Measurements from ENCODE around the gene SRMS. TPM values are rescaled to one million over a fixed set of nuclear protein-coding genes. Genes with fewer than 3 reads are reported as not detected.

Gene SRMS
- total RNA-seq, 1 donor from 2014 or later: not detected

DNA sequence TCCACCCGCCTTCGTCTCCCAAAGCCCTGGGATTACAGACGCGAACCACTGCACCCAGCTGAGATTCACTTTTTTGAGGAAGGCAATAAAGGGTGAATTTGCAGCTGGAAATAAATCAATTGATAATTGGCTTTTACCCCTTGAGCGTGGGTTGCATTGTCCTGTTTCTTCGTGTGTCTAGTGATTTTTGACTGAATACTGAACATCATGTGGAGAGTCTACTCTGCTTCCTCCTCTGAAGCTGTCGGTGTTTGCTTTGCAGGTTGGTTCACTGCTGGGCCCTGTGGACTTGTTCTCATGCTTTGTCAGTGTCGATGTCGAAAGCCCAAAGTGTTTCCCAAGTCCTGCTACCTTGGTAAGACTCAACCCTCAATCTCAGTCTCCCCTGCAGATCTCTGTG is 42.9 kb downstream of the SRMS start:
- intact Hi-C loops (cut with micrococcal nuclease): no loop called here

- intact Hi-C loops (cut with micrococcal nuclease): no loop called here
These were observed 44.0 kb downstream of the SRMS start for GRCh38 chr20:63503524-63503923.

DNA sequence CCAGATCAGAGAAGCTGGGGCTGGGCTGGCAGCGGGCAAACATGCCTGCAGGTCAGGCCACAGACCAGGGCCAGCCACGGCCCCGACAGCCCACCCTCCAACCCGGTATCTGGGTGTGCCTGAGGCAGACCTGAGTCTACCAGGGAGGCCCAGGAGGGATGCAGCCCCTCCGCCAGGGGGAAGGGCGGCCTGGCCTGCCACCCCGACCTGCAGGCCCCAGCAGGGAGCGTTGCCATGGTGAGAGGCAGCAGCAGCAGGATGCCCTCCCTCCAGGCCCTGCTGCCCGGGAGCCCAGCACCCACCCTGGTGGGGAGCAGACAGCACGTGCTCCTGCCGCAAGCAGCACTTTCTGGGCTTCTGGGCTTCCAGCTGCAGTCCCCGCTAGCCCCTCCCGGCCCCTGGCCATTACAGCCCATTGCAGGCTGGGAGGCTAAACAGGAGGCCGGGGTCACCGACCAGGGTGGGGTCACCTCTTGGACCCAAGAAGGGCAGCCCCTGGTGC is 44.8 kb downstream of the SRMS start:
- intact Hi-C loops (cut with micrococcal nuclease): no loop called here

DNA sequence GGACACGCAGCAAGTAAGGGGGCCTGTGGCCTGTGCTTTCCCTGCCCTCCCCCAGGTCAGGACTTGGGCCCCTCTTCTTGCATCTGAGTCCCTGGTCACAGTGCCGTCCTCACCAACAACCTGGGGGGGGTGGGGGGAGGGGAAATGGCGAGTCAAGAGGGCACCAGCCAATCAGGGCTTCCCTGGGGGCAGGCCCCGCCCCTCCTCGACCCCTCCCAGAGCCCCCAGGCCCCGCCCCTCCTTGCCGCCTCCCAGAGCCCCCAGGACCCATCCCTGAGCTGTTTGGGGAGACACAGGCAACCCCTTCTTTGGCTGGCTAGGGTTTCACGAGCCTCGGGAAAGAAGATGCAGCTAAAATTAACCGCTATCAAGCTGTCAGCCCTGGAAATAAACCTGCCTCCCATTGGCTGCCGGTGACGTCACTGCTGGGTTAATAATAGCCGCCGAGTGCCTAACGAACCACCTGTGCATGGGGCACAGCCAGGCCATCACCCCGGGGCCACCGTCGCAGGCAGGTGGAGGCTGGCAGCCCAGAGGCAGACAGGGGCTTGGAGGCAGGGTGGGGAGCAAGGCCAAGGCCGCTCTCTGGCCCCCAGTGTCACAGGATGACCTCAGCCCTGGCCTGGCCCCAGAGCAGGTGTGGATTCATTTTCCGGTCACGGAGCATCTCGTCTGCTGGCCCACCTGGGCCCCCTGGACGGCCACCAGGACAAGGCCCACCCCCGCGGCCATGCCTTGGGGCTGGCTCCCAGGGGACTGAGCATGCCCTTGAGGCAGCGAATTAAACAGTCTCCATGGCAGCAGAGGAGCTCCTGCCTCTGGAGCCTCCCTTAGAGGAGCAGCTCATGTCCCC is 45.5 kb downstream of the SRMS start:
- intact Hi-C loops (cut with micrococcal nuclease): no loop called here

- intact Hi-C loops (cut with micrococcal nuclease): no loop called here
These were observed 46.4 kb downstream of the SRMS start for GRCh38 chr20:63500902-63501817.

GRCh38 chr20:63500151-63500901 is 47.2 kb downstream of the SRMS start:
- intact Hi-C loops (cut with micrococcal nuclease): no loop called here

GRCh38 chr20:63499338-63499969 is 48.1 kb downstream of the SRMS start:
- intact Hi-C loops (cut with micrococcal nuclease): no loop called here

DNA sequence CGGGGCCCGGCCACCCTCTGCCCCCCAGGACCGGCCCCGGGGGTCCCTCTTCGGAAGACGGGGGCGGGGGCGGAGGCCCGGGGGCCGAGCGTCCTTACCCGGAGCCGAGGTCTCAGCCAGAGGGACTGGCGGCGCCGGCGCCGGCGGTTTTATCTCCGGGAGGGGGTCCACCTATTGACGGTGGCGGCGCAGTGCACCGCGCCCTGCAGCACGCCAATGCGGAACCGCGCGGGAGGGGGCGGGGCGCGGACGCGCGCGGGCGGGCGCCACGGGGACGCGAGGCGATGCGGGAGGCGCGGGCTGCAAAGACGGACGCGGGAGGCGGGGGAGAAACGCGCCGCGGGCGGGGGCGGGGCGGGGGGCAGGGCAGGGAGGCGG is 48.6 kb downstream of the SRMS start, which contains the start of gene EEF1A2:
TSS of gene EEF1A2 (minus strand) at position 124 of the 378 bp plus-strand sequence. CDS start 1,320 bp downstream, outside the sequence.
- intact Hi-C loops (cut with micrococcal nuclease): no loop called here

DNA sequence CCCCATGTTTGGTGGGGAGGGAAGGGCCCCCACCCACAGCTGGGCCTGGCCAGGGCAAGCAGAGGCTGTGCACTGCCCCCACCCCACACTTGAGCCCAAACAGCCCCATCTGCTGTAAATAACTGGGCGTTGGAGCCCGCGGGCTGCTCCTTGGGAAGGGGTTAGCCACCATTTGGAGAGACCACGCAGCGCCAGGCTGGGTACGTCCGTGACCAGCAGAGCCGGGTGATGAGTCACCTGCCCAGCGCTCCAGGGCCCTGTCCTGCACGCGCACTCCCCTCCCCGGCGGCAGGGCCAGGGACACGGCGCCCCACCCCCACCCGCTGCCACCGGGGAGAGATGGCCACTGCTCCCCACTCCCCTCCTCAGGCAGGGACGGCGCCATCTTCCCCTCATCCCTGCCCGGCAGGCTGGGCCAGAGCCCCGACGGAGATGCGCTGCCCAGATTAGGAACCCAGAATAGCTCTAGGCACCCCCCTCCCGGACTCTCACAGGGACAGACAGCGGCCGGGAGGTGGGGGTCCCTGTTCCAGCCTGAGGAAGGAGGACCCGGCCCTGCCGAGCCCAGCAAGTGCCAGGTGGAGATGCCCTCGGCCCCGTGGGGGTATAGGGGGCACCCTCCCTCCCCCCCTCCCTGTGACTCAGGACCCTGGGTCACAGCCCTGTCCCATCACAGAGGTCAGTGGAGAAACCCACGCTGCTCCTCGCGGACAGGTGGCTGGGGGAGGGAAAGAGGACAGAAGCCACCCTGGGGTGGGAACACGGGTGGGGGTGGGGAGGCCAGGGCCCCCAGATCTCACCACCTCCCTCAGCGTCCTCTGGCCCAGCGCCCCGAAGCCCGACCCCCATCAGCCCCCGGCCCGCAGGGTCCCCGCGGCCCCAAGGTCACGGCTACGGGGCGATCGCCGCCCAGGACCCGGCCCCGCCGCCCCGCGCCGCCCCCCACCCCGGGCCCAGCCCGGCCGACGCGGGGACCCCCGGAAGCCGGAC is 49.3 kb downstream of the SRMS start:
- intact Hi-C loops (cut with micrococcal nuclease): no loop called here

- intact Hi-C loops (cut with micrococcal nuclease): no loop called here
These were observed 50.2 kb downstream of the SRMS start for GRCh38 chr20:63497138-63497945.

DNA sequence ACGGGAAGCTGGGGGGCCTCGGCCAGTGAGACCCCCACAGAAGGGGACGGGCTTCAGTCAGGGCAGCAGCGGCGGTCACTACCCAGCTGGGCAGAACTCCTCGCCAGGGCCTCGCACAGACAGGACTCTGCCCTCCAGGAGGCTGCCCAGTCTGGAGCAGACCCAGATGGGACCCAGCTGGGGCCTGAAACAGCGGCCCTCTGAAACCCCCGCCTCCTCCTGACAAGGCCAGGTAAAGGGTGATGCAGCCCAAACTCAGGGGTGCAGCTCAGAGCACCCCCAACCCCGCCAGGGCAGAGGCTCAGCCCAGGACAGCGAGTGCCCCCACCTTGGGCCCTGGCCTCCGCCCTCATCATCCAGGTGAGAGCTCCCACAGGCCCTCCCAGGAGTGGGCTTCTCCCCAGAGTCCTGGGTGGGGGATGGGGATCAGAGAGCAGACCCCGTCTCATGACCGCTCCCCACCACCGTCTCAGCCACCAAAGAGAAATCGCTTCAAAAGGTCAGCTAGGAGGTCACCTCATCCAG is 50.9 kb downstream of the SRMS start:
- intact Hi-C loops (cut with micrococcal nuclease): loop anchor here (1.0 kb wide), 1 partner anchor 24 kb away; the partner anchor contains the start of gene PPDPF

- intact Hi-C loops (cut with micrococcal nuclease): loop anchor here (1.0 kb wide), 1 partner anchor 24 kb away; the partner anchor contains the start of gene PPDPF
These were observed 51.6 kb downstream of the SRMS start for GRCh38 chr20:63495741-63496595.

GRCh38 chr20:63495167-63495720 is 52.3 kb downstream of the SRMS start:
- intact Hi-C loops (cut with micrococcal nuclease): no loop called here

GRCh38 chr20:63494420-63495166 is 53.0 kb downstream of the SRMS start:
- intact Hi-C loops (cut with micrococcal nuclease): no loop called here

GRCh38 chr20:63494084-63494419 is 53.5 kb downstream of the SRMS start:
- intact Hi-C loops (cut with micrococcal nuclease): no loop called here

DNA sequence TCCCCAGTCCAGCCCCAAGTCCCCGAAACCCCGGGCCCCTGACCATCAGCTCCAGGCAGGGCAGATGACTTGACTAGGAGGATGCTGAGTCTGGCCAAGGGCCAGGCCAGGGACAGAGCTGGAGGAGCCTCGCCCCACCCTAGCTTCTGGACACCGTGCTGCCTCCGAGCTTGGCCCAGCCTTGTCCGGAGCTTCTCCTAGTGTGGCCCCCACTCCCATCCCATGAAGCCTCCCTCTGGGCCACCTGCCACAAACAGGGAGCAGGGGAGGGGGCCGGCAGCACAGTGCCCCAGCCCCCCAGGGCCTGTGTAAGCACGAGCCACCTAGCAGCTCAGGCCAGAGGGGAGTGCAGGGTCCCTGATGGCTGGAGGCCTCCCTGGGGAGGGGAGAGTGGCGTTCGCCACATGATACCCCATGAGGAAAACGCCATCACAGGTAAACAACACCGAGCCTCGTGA is 54.0 kb downstream of the SRMS start:
- intact Hi-C loops (cut with micrococcal nuclease): no loop called here

Data from T-helper 2 cell treated with Interferon-gamma antibody and Interleukin-4, amounts not matched to agents 100 ng/mL and 5 ng/mL, for 36 hours (primary cell).